ENCODE results near the gene PTMA. TPM values are rescaled to one million over a fixed set of nuclear protein-coding genes. Genes with fewer than 3 reads are reported as not detected.

The PTMA gene
- total and polyA plus RNA-seq, 2 of the 4 experiments (the other 2 are of a cell fraction): 380 to 742 TPM

DNA sequence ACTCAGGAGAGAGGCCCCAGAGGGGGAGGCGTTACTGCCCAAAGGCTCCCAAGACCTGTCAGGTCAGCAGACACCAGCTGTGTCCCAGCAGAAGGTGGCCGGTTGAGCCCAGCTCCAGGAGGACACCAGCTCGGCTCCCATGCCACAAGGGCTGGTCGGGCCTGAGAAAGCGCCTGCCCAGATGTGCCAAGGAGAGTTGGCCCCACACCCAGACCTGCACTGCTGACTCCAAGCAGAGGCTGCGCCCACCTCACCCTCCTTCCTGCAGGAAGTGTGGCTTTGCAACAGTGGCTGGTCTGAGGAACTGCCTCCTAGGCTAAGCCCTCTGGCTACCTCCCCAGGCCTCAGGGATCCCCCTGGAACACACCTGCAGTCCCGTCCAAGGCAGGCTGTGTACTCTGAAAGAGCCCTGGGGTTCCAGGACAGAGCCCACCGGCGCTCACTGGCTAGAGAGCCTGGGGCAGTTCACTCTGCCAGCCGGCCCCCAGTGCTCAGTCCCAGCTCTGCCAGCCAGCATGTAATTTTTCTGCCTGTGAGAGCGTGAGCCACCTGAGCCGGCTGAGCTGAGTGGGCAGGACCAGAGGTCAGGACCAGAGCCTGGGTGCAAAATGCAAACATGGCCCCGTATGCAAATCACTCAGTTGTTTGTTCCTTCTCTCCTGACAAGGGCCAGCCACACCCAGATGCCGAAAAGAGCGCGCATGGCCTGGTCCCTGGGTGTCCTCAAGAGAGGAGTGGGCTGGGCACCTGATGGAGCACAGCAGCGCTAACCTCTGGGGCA, 36.9 kb upstream of the PTMA start:
- no peak overlapping the region for H3K56ac ChIP-seq (ENCODE audit: extremely low read depth, insufficient read depth, low read length)
- TF ChIP-seq NFE2L2 (IDR thresholded peaks at IDR 0.05; ENCODE audit: low read depth, low read length) (no peak), CHD1 (IDR thresholded peaks at IDR 0.05; ENCODE audit: low read depth, low read length) (no peak), RFX5 (IDR thresholded peaks at IDR 0.05; ENCODE audit: low read depth, low read length) (no peak), BHLHE40 (IDR thresholded peaks at IDR 0.05; ENCODE audit: low read depth, low read length) (no peak), SMC3 (IDR thresholded peaks at IDR 0.05; ENCODE audit: low read depth, low read length) (no peak), RCOR1 (IDR thresholded peaks at IDR 0.05; ENCODE audit: insufficient replicate concordance, low read length) (no peak), POLR2A (IDR thresholded peaks at IDR 0.05; ENCODE audit: low read depth, low read length) (no peak), RAD21 (IDR thresholded peaks at IDR 0.05; ENCODE audit: low read length) (no peak), CEBPB (IDR thresholded peaks at IDR 0.05; ENCODE audit: low read depth, low read length) (no peak), MAZ (IDR thresholded peaks at IDR 0.05; ENCODE audit: borderline replicate concordance, low read depth, low read length) (no peak), MAFK (IDR thresholded peaks at IDR 0.05; ENCODE audit: low read depth, low read length) (no peak)
- TF ChIP-seq, protein P1, sequence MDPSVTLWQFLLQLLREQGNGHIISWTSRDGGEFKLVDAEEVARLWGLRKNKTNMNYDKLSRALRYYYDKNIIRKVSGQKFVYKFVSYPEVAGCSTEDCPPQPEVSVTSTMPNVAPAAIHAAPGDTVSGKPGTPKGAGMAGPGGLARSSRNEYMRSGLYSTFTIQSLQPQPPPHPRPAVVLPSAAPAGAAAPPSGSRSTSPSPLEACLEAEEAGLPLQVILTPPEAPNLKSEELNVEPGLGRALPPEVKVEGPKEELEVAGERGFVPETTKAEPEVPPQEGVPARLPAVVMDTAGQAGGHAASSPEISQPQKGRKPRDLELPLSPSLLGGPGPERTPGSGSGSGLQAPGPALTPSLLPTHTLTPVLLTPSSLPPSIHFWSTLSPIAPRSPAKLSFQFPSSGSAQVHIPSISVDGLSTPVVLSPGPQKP (IDR thresholded peaks at IDR 0.05; ENCODE audit: borderline replicate concordance, low read depth, low read length): no peak
- TF ChIP-seq, protein P2, sequence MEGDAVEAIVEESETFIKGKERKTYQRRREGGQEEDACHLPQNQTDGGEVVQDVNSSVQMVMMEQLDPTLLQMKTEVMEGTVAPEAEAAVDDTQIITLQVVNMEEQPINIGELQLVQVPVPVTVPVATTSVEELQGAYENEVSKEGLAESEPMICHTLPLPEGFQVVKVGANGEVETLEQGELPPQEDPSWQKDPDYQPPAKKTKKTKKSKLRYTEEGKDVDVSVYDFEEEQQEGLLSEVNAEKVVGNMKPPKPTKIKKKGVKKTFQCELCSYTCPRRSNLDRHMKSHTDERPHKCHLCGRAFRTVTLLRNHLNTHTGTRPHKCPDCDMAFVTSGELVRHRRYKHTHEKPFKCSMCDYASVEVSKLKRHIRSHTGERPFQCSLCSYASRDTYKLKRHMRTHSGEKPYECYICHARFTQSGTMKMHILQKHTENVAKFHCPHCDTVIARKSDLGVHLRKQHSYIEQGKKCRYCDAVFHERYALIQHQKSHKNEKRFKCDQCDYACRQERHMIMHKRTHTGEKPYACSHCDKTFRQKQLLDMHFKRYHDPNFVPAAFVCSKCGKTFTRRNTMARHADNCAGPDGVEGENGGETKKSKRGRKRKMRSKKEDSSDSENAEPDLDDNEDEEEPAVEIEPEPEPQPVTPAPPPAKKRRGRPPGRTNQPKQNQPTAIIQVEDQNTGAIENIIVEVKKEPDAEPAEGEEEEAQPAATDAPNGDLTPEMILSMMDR (conservative IDR thresholded peaks at IDR 0.05; ENCODE audit: low read depth, low read length): no peak
- TF ChIP-seq, protein P3, sequence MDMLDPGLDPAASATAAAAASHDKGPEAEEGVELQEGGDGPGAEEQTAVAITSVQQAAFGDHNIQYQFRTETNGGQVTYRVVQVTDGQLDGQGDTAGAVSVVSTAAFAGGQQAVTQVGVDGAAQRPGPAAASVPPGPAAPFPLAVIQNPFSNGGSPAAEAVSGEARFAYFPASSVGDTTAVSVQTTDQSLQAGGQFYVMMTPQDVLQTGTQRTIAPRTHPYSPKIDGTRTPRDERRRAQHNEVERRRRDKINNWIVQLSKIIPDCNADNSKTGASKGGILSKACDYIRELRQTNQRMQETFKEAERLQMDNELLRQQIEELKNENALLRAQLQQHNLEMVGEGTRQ (IDR thresholded peaks at IDR 0.05; ENCODE audit: low read depth, low read length): no peak

More for the DNA sequence above, 36.9 kb upstream of the PTMA start:
- Histone ChIP-seq H2AK5ac (ENCODE audit: low read depth, low read length) (no peak overlapping the region; the same call in 1 of the 2 replicates), H3K18ac (ENCODE audit: low read depth, low read length) (no peak overlapping the region), H2BK120ac (ENCODE audit: low read depth, low read length) (peak overlapping the region; percentile 5; the same call in 1 of the 2 replicates), H2BK5ac (ENCODE audit: low read depth, low read length, poor library complexity, severe bottlenecking) (no peak overlapping the region), H2AK9ac (replicated peaks; ENCODE audit: low read depth, low read length, poor library complexity) (peak overlapping the region; percentile 83), H2BK20ac (ENCODE audit: low read depth, low read length) (no peak overlapping the region), H2BK15ac (ENCODE audit: low read depth, low read length) (peak overlapping the region; percentile 12; the same call in 1 of the 3 replicates), H3K4me3 (ENCODE audit: insufficient read depth, low read depth, low read length) (no peak overlapping the region), H3K9me3 (ENCODE audit: control insufficient read depth, insufficient read depth, low read length) (no peaks in the 10 kb centered on the region), H4K5ac (ENCODE audit: low read depth, low read length) (no peak overlapping the region), H3K23ac (ENCODE audit: low read depth, low read length) (no peak overlapping the region), H2AFZ (replicated peaks; ENCODE audit: low read length, poor library complexity) (peak overlapping the region; percentile 76), H3K4me1 (ENCODE audit: control insufficient read depth, insufficient read depth, low read length) (peaks cover 25% of the 10 kb centered on the region), H3K27ac (ENCODE audit: insufficient read depth, low read length) (no peak overlapping the region), H4K20me1 (ENCODE audit: insufficient read depth, low read length) (no peaks in the 10 kb centered on the region), H3K14ac (replicated peaks; ENCODE audit: low read depth, low read length) (no peak overlapping the region), H3K4ac (ENCODE audit: low read depth, low read length) (no peak overlapping the region; the same call in 1 of the 2 replicates), H4K91ac (ENCODE audit: insufficient read depth, low read depth, low read length) (no peak overlapping the region; the same call in 1 of the 2 replicates), H3K36me3 (ENCODE audit: control insufficient read depth, insufficient read depth, low read length) (no peaks in the 10 kb centered on the region), H3K9me1 (ENCODE audit: insufficient read depth, low read length) (peaks cover 7% of the 10 kb centered on the region; the same call in 1 of the 2 replicates), H3K4me2 (ENCODE audit: low read depth, low read length) (no peak overlapping the region), H4K8ac (ENCODE audit: low read depth in 2 of 2, low read length in 2 of 2) (peak overlapping the region in 1 of 2 experiments; percentile 25; a peak in 1 of 4 replicates), H3K9ac (ENCODE audit: low read depth, low read length) (no peak overlapping the region), H3K27me3 (ENCODE audit: control insufficient read depth, insufficient read depth, low read length) (no peaks in the 10 kb centered on the region), H3K79me1 (ENCODE audit: low read depth in 1 of 2, low read length in 2 of 2) (peaks cover 0 to 8% of the 10 kb centered on the region in 2 experiments; a peak in 2 of 4 replicates)
- CTCF ChIA-PET: no interaction called here
- dilution Hi-C loops (cut with HindIII; ENCODE audit: low sequenced_read_pairs, unreplicated experiment): no loop called here
- in situ Hi-C loops (cut with MboI; ENCODE audit: low sequenced_read_pairs): loop anchor here (5.0 kb wide), 1 partner anchor 59 kb away; no protein-coding TSS in a partner anchor
- no TSS peak for BruUV-seq (replicated peaks)
- POLR2A ChIA-PET (ENCODE audit: unreplicated experiment): no interaction called here
- no peak for DNase-seq
- 74% methylated on average over 10 of the region's 17 CpGs; no CpG with 5 or more reads in 1 of the 2 experiments for WGBS, 2 experiments (ENCODE audit: extremely low coverage in 2 of 2, insufficient read length in 1 of 2)
- ATAC-seq (ENCODE audit: low read depth): no peak
- intact Hi-C loops (cut with micrococcal nuclease): loop anchor here (10.0 kb wide), 1 partner anchor 113 kb away; the partner anchor contains the start of genes COPS7B and PDE6D

All from IMR-90 (cell line).